Activated CD8-positive, alpha-beta T cell treated with anti-CD3 and anti-CD28 coated beads for 36 hours (primary cell): ENCODE measurements around the gene THRB. TPM values are rescaled to one million over a fixed set of nuclear protein-coding genes. Genes with fewer than 3 reads are reported as not detected.

Source experiments
- ATAC-seq: fragments of 200-7000 bp; cut with Tn5 transposase; one replicate; pipeline ENCODE4 v1.10.0; 2021; ENCODE audit warnings: mild to moderate bottlenecking, moderate library complexity
- CTCF ChIA-PET: fragments of 350-600 bp; sonication (Branson Sonifier 250); formaldehyde crosslinking; loops from one replicate; lab custom pipeline; 2021; ENCODE audit warnings: antibody characterized with exemption; lab: Charles Lee
- POLR2A ChIA-PET: fragments of 350-600 bp; sonication (Branson Sonifier 250); formaldehyde crosslinking; loops from one replicate; lab custom pipeline; 2021; ENCODE audit warnings: antibody characterized with exemption; lab: Charles Lee
- DNase-seq: peaks from one replicate; pipeline ENCODE4 v3.0.0-alpha.2; 2020
- H3K27ac Mint-ChIP-seq: one replicate; pipeline ENCODE4 v1.8.0; 2021; ENCODE audit warnings: mild to moderate bottlenecking, mixed read lengths
- H3K27me3 Mint-ChIP-seq: one replicate; pipeline ENCODE4 v1.8.0; 2021; ENCODE audit warnings: mixed read lengths
- H3K36me3 Mint-ChIP-seq: one replicate; pipeline ENCODE4 v1.8.0; 2021; ENCODE audit warnings: low read depth, mixed read lengths
- H3K4me1 Mint-ChIP-seq: one replicate; pipeline ENCODE4 v1.8.0; 2021; ENCODE audit warnings: low read depth, mixed read lengths
- H3K4me3 Mint-ChIP-seq: one replicate; pipeline ENCODE4 v1.8.0; 2021; ENCODE audit warnings: mild to moderate bottlenecking, moderate library complexity, mixed read lengths
- H3K9me3 Mint-ChIP-seq: one replicate; pipeline ENCODE4 v1.8.0; 2021; ENCODE audit warnings: mixed read lengths
- intact Hi-C: fragments of 100-400 bp; cut with micrococcal nuclease; formaldehyde crosslinking; loops from one replicate; pipeline ENCODE4 v1.10.0; 2022
- total RNA-seq, 2 experiments: library from RNA; stranded (reverse); gene quantifications; one replicate each; pipeline ENCODE4 v1.2.3, GENCODE V29; 2021
- TF ChIP-seq, protein P1 (sequence below): fragments of 200-600 bp; IDR thresholded peaks from one replicate; pipeline ENCODE4 v1.8.0; 2022; ENCODE audit warnings: antibody characterized with exemption, mild to moderate bottlenecking

The THRB gene
- total RNA-seq, 2 experiments from 2014 or later, result not detected

DNA sequence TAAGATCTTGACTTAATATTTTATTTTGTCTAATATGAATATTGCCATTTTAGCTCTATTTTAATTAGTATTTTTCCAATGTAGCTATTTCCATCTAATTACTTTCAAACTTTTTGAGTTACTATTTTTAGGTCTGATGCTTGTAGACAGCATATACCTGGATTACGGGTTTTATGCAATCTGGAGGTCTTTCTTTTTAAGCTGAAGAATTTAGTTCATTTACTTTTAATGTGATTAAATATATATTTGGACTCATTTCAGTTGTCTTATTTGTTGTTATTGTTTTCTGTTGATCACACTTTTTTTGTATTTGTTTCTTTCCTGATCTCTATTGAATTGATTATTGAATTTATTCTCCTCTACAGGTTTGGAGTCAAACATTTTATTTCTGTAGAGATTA, 30.3 kb downstream of the THRB start:
- Mint-ChIP-seq H3K4me1 (no peaks in the 10 kb centered on the region), H3K27me3 (no peaks in the 10 kb centered on the region), H3K4me3 (no peak overlapping the region), H3K36me3 (no peaks in the 10 kb centered on the region), H3K27ac (no peak overlapping the region), H3K9me3 (peaks cover 5% of the 10 kb centered on the region)
- DNase-seq (no peak), ATAC-seq (no peak)
- CTCF ChIA-PET, result no interaction called here
- POLR2A ChIA-PET, result no interaction called here
- intact Hi-C loops, result no loop called here
- TF ChIP-seq, protein P1, sequence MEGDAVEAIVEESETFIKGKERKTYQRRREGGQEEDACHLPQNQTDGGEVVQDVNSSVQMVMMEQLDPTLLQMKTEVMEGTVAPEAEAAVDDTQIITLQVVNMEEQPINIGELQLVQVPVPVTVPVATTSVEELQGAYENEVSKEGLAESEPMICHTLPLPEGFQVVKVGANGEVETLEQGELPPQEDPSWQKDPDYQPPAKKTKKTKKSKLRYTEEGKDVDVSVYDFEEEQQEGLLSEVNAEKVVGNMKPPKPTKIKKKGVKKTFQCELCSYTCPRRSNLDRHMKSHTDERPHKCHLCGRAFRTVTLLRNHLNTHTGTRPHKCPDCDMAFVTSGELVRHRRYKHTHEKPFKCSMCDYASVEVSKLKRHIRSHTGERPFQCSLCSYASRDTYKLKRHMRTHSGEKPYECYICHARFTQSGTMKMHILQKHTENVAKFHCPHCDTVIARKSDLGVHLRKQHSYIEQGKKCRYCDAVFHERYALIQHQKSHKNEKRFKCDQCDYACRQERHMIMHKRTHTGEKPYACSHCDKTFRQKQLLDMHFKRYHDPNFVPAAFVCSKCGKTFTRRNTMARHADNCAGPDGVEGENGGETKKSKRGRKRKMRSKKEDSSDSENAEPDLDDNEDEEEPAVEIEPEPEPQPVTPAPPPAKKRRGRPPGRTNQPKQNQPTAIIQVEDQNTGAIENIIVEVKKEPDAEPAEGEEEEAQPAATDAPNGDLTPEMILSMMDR, result no peak

DNA sequence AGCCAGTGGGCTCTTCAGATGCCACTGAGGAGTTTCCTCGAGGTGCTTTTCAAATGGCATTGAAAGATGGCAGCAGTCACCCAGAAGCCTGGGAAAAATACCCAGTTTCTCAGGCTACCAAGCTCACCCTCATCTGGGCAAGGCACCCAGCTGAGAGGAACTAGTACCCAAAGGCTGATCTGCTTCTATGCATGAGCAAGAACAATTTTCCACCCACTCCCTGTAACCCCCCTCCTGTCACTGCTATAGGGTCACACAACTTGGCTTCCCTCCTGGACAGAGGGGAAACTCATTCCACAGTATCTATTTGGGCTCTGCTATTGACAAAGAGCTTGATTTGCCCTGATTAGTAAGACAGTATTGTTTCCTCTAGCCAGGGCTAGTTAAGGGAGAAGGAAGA, 31.9 kb downstream of the THRB start:
- no peaks in the 10 kb centered on the region for H3K36me3 Mint-ChIP-seq
- no peak overlapping the region for H3K4me3 Mint-ChIP-seq
- H3K9me3 Mint-ChIP-seq, result peaks cover 5% of the 10 kb centered on the region
- no peak overlapping the region for H3K27ac Mint-ChIP-seq
- CTCF ChIA-PET, result no interaction called here
- H3K27me3 Mint-ChIP-seq, result no peaks in the 10 kb centered on the region
- POLR2A ChIA-PET, result no interaction called here
- intact Hi-C loops, result no loop called here
- H3K4me1 Mint-ChIP-seq, result no peaks in the 10 kb centered on the region
- no peak for ATAC-seq
- no peak for DNase-seq
- TF ChIP-seq, protein P1, result no peak

DNA sequence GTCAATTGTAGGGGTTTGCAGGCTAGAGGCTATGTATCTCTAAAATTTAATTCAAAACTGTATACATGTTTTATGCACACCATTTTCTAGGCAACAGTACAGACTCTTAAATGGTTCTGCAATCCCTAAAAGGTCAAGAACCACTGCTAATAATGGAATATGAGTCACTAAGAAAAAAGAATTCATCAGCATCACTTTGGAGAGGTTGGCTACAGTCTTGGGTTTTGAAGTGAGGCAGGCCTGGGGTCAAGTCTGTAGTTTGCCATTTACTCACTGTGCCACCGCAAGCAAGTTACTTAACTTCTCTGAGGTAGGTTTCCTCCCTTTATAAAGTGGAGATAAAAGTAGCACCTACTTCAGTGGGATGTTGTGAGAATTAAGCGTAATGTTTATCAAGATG, 33.7 kb downstream of the THRB start:
- intact Hi-C loops, result no loop called here
- Mint-ChIP-seq H3K4me1 (no peaks in the 10 kb centered on the region), H3K4me3 (no peak overlapping the region), H3K27ac (no peak overlapping the region), H3K9me3 (peaks cover 5% of the 10 kb centered on the region), H3K36me3 (no peaks in the 10 kb centered on the region), H3K27me3 (no peaks in the 10 kb centered on the region)
- TF ChIP-seq, protein P1, result no peak
- POLR2A ChIA-PET, result no interaction called here
- no peak for DNase-seq
- CTCF ChIA-PET, result no interaction called here
- ATAC-seq, result no peak

DNA sequence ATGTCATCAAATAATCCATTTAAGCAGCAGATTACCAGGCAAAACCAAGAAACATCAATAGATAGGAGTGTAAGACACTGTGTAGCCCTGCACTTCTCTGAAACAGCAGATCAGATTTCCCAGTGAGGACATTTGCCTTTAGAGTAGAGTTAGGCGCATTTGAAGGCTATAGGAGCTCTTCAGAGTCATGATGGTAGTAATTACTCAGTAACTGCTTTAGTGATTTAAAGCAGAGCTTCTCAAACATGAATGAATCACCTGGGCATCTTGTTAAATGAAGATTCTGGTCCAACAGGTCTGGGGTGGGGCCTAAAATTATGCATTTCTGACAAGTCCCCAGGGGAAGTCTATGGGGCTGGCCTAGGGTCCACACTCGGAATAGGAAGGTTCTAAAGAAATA, 36.9 kb downstream of the THRB start:
- H3K4me1 Mint-ChIP-seq, result no peaks in the 10 kb centered on the region
- ChIA-PET CTCF (no interaction called here), POLR2A (no interaction called here)
- H3K27me3 Mint-ChIP-seq, result no peaks in the 10 kb centered on the region
- TF ChIP-seq, protein P1, result no peak
- DNase-seq (no peak), ATAC-seq (no peak)
- intact Hi-C loops, result no loop called here
- H3K36me3 Mint-ChIP-seq, result no peaks in the 10 kb centered on the region
- no peaks in the 10 kb centered on the region for H3K9me3 Mint-ChIP-seq
- H3K4me3 Mint-ChIP-seq, result no peak overlapping the region
- H3K27ac Mint-ChIP-seq, result no peak overlapping the region

DNA sequence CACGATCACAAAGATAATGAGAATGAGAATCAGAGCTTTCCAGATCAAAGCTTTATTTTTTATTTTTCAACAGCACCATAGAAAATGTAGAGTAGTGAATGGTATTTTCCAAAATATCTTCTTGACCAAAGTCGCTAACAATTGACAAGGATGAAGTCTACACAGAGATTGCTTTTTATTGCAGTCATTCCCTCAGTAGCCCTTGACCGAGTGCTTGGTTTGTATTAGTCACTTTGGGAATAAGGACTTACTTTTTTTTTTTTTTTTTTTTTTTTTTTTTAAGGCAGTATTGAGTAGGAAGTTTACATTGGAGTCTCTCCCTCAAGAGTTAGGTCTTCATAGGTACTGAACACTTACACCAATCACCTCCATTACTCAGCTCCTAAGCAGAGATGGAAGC, 39.8 kb downstream of the THRB start:
- ATAC-seq, result no peak
- Mint-ChIP-seq H3K36me3 (no peaks in the 10 kb centered on the region), H3K27ac (no peak overlapping the region), H3K4me1 (no peaks in the 10 kb centered on the region), H3K4me3 (no peak overlapping the region), H3K9me3 (no peaks in the 10 kb centered on the region), H3K27me3 (no peaks in the 10 kb centered on the region)
- ChIA-PET POLR2A (no interaction called here), CTCF (no interaction called here)
- TF ChIP-seq, protein P1, result no peak
- intact Hi-C loops, result no loop called here
- no peak for DNase-seq
